B cell (primary cell): ENCODE measurements around the gene ACTMAP. TPM values are rescaled to one million over a fixed set of nuclear protein-coding genes. Genes with fewer than 3 reads are reported as not detected.

Experiments used
- ATAC-seq: fragments of 200-7000 bp; cut with Tn5 transposase; one replicate; pipeline ENCODE4 v1.10.0; 2021; ENCODE audit warnings: low read depth, mild to moderate bottlenecking, moderate number of reproducible peaks, moderate library complexity
- CTCF ChIA-PET: fragments of 350-600 bp; sonication (Branson Sonifier 250); formaldehyde crosslinking; loops from one replicate; lab custom pipeline; 2021; ENCODE audit warnings: antibody characterized with exemption, inconsistent platforms; lab: Charles Lee
- POLR2A ChIA-PET: fragments of 350-600 bp; sonication (Branson Sonifier 250); formaldehyde crosslinking; loops from one replicate; lab custom pipeline; 2021; ENCODE audit warnings: antibody characterized with exemption; lab: Charles Lee
- DNase-seq: peaks from one replicate; pipeline ENCODE4 v3.0.0; 2013
- H2AFZ ChIP-seq: 2 replicates; pipeline ENCODE4 v1.6.1; 2012; ENCODE audit warnings: mild to moderate bottlenecking, low read depth, low read length; ENCODE audit not compliant: insufficient read depth, poor library complexity, severe bottlenecking
- H3K27ac ChIP-seq, 2 donors: 1 replicate in 1 of 2; 2 replicates in 1 of 2; pipeline ENCODE4 v1.5.1; 2012 to 2013; ENCODE audit warnings: low read length in 2 of 2, mild to moderate bottlenecking in 2 of 2, moderate library complexity in 1 of 2
- H3K27me3 ChIP-seq, 4 experiments: fragments of 200-600 bp in 1 of 4; sonication (generic) in 1 of 4; replicated peaks in 1 of 4; 1 replicate in 2 of 4; 2 replicates in 2 of 4; pipeline versions ENCODE4 v1.6.1 to v1.7.0; 2013 to 2016; ENCODE audit warnings: low read length in 3 of 4, mild to moderate bottlenecking in 2 of 4, mixed read lengths in 1 of 4, moderate library complexity in 1 of 4; ENCODE audit not compliant: insufficient read depth in 4 of 4, control insufficient read depth in 3 of 4; ENCODE audit errors: control extremely low read depth in 1 of 4
- H3K36me3 ChIP-seq, 2 experiments: replicated peaks in 1 of 2; 1 replicate in 1 of 2; 2 replicates in 1 of 2; pipeline versions ENCODE4 v1.6.1 to v1.7.1; 2013; ENCODE audit warnings: low read length in 1 of 2; ENCODE audit not compliant: insufficient read depth in 2 of 2, control insufficient read depth in 1 of 2; ENCODE audit errors: control extremely low read depth in 1 of 2, extremely low read depth in 1 of 2
- H3K4me1 ChIP-seq, 2 donors: fragments of 200-600 bp in 1 of 2; sonication (generic) in 1 of 2; 1 replicate in 1 of 2; 2 replicates in 1 of 2; pipeline versions ENCODE4 v1.5.1 to v1.6.1; 2013 to 2017; ENCODE audit warnings: low read length in 2 of 2; ENCODE audit not compliant: control insufficient read depth in 2 of 2, insufficient read depth in 2 of 2
- H3K4me2 ChIP-seq: replicated peaks from 2 replicates; pipeline ENCODE3; 2012; ENCODE audit warnings: mild to moderate bottlenecking, low read depth, low read length; ENCODE audit not compliant: poor library complexity, severe bottlenecking
- H3K4me3 ChIP-seq, 5 experiments: fragments of 200-600 bp in 1 of 5; sonication (generic) in 1 of 5; 1 replicate in 3 of 5; 2 replicates in 2 of 5; pipeline versions ENCODE4 v1.5.1 to v1.7.0; 2011 to 2016; ENCODE audit warnings: low read length in 4 of 5, mild to moderate bottlenecking in 4 of 5, low read depth in 2 of 5, control low read depth in 1 of 5, moderate library complexity in 1 of 5; ENCODE audit not compliant: insufficient read depth in 1 of 5; ENCODE audit errors: control extremely low read depth in 1 of 5, extremely low read depth in 1 of 5
- H3K79me2 ChIP-seq: fragments of 200-600 bp; sonication (generic); one replicate; pipeline ENCODE4 v1.6.0; 2016; ENCODE audit warnings: low read length; ENCODE audit not compliant: control insufficient read depth, insufficient read depth
- H3K9ac ChIP-seq: fragments of 200-600 bp; sonication (generic); 2 replicates; pipeline ENCODE4 v1.6.1; 2017; ENCODE audit warnings: mild to moderate bottlenecking, low read length, moderate library complexity
- H3K9me3 ChIP-seq, 3 donors: one replicate each; pipeline versions ENCODE4 v1.6.1 to v1.7.1; 2013; ENCODE audit warnings: low read length in 2 of 3; ENCODE audit not compliant: control insufficient read depth in 2 of 3, insufficient read depth in 1 of 3; ENCODE audit errors: control extremely low read depth in 1 of 3
- H4K20me1 ChIP-seq: 2 replicates; pipeline ENCODE4 v1.6.0; 2012; ENCODE audit warnings: mild to moderate bottlenecking, low read length; ENCODE audit not compliant: insufficient read depth, control insufficient read depth, poor library complexity, severe bottlenecking
- H3K27ac Mint-ChIP-seq: one replicate; pipeline ENCODE4 v1.8.0; 2021; ENCODE audit warnings: mixed read lengths
- H3K27me3 Mint-ChIP-seq: one replicate; pipeline ENCODE4 v1.8.0; 2021; ENCODE audit warnings: mixed read lengths
- H3K4me1 Mint-ChIP-seq: one replicate; pipeline ENCODE4 v1.8.0; 2021; ENCODE audit warnings: mixed read lengths
- H3K4me3 Mint-ChIP-seq: one replicate; pipeline ENCODE4 v1.8.0; 2021; ENCODE audit warnings: mixed read lengths
- H3K9me3 Mint-ChIP-seq: one replicate; pipeline ENCODE4 v1.8.0; 2022; ENCODE audit warnings: mixed read lengths; ENCODE audit not compliant: insufficient read depth
- CTCF ChIP-seq: fragments of 200-600 bp; IDR thresholded peaks from one replicate; pipeline ENCODE4 v1.8.0; 2022; ENCODE audit warnings: antibody characterized with exemption, mild to moderate bottlenecking
- EZH2 ChIP-seq: IDR thresholded peaks from 2 replicates; pipeline ENCODE4 v1.6.1; 2012; ENCODE audit warnings: borderline replicate concordance, low read depth, mild to moderate bottlenecking, moderate library complexity, low read length; ENCODE audit not compliant: insufficient read depth, poor library complexity, severe bottlenecking
- WGBS: methylation state at CpG from one replicate; pipeline ENCODE4 v1.1.5; 2013; ENCODE audit warnings: missing lambda C conversion rate; ENCODE audit not compliant: insufficient coverage; 5-methylcytosine and 5-hydroxymethylcytosine counted together
- intact Hi-C: fragments of 100-400 bp; cut with micrococcal nuclease; formaldehyde crosslinking; loops from one replicate; pipeline ENCODE4 v1.10.0; 2022
- polyA plus RNA-seq: library from polyadenylated mRNA; depleted of rRNA; stranded (reverse); fragments of >200 nt; gene quantifications from 2 replicates; pipeline ENCODE4 v1.2.3, GENCODE V29; 2012
- total RNA-seq, 2 donors: library from RNA; stranded (reverse); fragments of 120-200 nt in 1 of 2; gene quantifications; 1 replicate in 1 of 2; 2 replicates in 1 of 2; pipeline versions ENCODE4 v1.2.3 to v1.2.4, GENCODE V29; 2013 to 2022

The ACTMAP gene
- total and polyA plus RNA-seq, 2 donors (not counting 1 experiment from before 2014, with no cell fraction given) = 7.7 to 10.2 TPM

DNA sequence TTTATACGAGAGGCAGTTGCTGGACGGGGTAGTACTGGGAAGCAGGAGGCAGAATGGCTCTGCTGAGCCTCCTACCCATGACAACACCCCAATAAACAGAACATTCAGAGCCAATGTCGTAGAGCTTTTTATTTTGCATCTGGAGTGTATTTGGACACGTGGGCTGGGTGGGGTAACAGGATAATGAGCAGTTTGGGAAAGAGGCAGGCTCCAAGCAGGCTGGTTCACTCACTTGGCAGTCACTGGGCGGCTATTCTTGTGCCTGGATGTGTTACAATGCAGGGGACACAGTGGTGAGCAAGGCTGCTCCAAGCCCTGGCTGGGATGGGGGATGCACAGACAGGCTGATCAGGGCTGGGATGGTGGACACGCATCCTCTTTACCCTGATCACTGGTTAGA is 9.5 kb downstream of the ACTMAP start:
- no peaks in the 10 kb centered on the region for H3K9me3 Mint-ChIP-seq
- DNase-seq (no peak), ATAC-seq (no peak)
- H3K27ac Mint-ChIP-seq = no peak overlapping the region
- H4K20me1 ChIP-seq = no peaks in the 10 kb centered on the region
- no peaks in the 10 kb centered on the region for H3K9me3 ChIP-seq
- no peaks in the 10 kb centered on the region for H3K79me2 ChIP-seq
- no peaks in the 10 kb centered on the region for H3K27me3 ChIP-seq
- no peak overlapping the region for H3K9ac ChIP-seq
- WGBS = 93% methylated on average over 3 of the region's 6 CpGs
- H3K4me3 Mint-ChIP-seq = no peak overlapping the region
- TF ChIP-seq EZH2 (no peak), CTCF (no peak)
- H3K4me3 ChIP-seq = no peak overlapping the region
- no peaks in the 10 kb centered on the region for H3K4me1 ChIP-seq
- POLR2A ChIA-PET = no interaction called here
- CTCF ChIA-PET = no interaction called here
- intact Hi-C loops = no loop called here
- no peaks in the 10 kb centered on the region for H3K4me1 Mint-ChIP-seq
- no peaks in the 10 kb centered on the region for H3K27me3 Mint-ChIP-seq
- H3K36me3 ChIP-seq = peaks cover 0 to 27% of the 10 kb centered on the region in 2 experiments
- no peak overlapping the region for H2AFZ ChIP-seq
- H3K27ac ChIP-seq = no peak overlapping the region
- no peak overlapping the region for H3K4me2 ChIP-seq

- Mint-ChIP-seq H3K9me3 (no peaks in the 10 kb centered on the region), H3K4me3 (no peak overlapping the region), H3K4me1 (no peaks in the 10 kb centered on the region), H3K27ac (no peak overlapping the region), H3K27me3 (no peaks in the 10 kb centered on the region)
- no peak overlapping the region for H2AFZ ChIP-seq
- H3K4me3 ChIP-seq = no peak overlapping the region
- POLR2A ChIA-PET = no interaction called here
- TF ChIP-seq CTCF = no peak
- TF ChIP-seq EZH2 = no peak
- H3K36me3 ChIP-seq = peaks cover 0 to 34% of the 10 kb centered on the region in 2 experiments
- H4K20me1 ChIP-seq = no peaks in the 10 kb centered on the region
- H3K9me3 ChIP-seq = no peaks in the 10 kb centered on the region
- H3K4me1 ChIP-seq = no peaks in the 10 kb centered on the region
- no peak overlapping the region for H3K9ac ChIP-seq
- WGBS = 94% methylated on average over 14 of the region's 16 CpGs
- no peak for DNase-seq
- no peaks in the 10 kb centered on the region for H3K27me3 ChIP-seq
- intact Hi-C loops = no loop called here
- H3K27ac ChIP-seq = no peak overlapping the region
- H3K4me2 ChIP-seq = no peak overlapping the region
- H3K79me2 ChIP-seq = no peaks in the 10 kb centered on the region
- CTCF ChIA-PET = no interaction called here
- ATAC-seq = no peak
These were observed 10.2 kb downstream of the ACTMAP start for GRCh38 chr19:40739871-40740703.
